ENCODE data around the gene NRL.
A peak's percentile ranks its signal among the peaks of the same experiment; 100 is the strongest.
"Not testable (repeated sequence)": the region's sequence is repeated elsewhere in the genome, so short reads cannot be mapped to it uniquely, and the experiment has no call there.

NRL gene

DNA sequence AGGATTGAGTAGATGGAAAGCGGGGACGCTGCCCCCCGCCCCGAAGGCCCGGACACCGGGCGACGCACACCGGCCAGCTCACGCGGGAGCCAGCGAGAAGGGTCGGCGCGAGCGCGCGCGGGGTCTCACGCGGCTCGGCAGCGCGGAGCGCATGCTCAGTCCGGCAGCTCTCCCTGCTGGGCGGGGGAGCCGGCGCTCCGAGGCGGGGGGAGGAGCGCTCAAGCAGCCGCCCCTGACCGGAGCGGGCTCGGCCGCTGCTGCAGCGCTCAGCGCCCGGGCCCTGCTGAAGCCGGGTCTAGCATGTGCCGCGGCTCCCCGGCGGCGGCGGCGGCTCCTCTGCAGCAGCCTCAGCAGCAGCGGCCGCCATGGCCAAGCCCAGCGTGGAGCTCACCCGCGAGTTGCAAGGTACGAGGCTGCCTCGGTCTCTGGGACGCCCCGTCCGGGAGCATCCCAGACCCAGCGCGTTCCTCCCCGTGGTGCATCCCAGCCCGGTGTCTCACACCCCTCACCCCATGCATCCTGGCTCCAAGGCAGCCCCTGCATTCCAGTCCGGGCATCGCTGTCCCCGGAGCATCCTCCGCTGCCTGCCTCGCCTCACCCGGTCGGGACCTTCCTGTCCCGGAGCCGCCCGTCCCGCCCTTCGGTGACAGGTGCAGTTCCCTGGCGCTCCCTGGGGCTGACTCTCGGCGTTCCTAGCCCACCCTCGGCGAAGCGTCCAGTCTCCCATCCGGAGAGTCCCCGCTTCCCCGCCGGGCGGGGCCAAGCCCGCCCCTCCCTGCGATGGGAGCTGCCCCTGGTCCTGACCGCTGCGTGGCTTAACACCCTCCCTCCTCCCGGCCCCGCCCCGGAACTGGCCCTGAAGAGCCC is 62.7 kb downstream of the NRL start, which contains the start of gene CARMIL3:
TSS of gene CARMIL3 (plus strand) at position 221 of the 867 bp plus-strand sequence. CDS start at position 366, 145 bp downstream.
- peak; percentile 39 for DNase-seq (ENCODE audit: low read depth)

DNA sequence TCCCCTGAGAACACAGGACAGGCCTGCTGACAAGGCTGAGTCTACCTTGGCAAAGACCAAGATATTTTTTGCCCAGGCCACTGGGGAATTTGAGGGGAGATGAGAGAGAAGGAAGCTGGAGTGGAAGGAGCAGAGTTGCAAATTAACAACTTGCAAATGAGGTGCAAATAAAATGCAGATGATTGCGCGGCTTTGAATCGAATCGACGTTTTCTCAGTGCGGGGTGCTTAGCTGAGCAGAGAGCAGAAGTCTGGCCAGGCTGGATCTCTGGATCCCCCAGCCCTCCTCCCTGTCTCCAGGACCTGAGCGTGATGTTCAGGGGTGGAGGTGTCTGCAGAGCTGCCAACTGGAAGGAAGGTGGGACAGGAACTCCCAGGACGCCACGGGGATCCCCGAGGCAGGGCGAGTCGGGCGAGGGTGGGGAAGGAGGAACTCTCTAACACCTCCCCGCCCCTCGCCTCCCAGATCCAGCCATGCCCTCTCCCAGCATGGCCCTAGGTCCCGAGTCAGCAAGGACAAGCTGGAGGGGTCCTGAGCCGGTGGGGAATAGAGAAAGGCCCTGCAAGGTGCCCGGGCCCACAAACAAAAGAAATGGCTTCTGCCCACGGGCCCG is 63.5 kb downstream of the NRL start:
- DNase-seq (ENCODE audit: low read depth), result no peak

DNA sequence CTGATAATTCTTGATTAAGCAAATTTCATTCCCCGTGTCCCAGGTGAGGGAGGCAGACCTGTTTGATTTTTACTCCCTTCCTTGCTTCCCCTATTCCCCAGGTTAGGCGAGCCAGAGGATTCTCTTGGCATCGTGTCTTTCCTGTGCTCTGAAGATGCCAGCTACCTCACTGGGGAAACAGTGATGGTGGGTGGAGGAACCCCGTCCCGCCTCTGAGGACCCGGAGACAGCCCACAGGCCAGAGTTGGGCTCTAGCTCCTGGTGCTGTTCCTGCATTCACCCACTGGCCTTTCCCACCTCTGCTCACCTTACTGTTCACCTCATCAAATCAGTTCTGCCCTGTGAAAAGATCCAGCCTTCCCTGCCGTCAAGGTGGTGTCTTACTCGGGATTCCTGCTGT is 64.0 kb downstream of the NRL start:
- DNase-seq (ENCODE audit: low read depth), result not testable (repeated sequence)

DNA sequence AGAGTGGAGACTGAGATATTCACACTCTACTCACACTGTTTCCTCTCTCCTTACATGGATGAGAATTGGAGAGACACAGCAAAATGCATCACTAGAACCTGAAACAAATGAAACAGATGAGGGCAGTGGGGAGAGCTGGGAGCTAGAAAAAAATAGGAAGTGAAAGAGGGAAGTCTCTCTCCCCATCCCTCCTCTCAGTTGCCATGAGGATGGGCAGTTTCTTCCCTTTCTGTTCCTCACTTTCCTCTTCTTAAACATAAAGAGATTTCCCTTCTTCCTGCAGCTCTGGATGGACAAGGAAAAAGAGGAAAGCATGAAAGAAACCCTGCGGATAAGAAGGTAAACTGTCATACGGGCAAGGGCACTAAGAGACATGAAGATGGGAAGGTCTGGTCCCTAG is 65.7 kb downstream of the NRL start:
- not testable (repeated sequence) for DNase-seq (ENCODE audit: low read depth)

DNA sequence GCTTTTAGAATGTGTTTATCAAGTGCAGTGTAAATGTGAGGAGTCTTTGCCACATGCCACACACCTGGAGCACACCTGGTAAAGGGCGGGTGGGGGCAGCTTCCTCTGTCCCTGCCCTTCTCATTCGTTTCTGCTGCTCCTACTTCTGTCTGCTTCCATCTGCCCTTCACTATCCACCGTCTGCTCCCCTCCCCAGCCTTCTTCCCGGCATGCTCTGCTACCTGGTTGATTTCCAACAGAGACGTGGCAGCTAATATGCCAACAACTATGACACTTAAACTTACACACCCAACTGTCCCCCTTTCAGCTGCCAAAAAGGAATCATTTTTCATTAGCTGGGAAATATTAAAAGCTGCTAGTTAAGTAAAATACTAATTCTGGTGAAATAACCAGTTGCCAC is 72.0 kb downstream of the NRL start:
- no peak for DNase-seq (ENCODE audit: low read depth)

DNA sequence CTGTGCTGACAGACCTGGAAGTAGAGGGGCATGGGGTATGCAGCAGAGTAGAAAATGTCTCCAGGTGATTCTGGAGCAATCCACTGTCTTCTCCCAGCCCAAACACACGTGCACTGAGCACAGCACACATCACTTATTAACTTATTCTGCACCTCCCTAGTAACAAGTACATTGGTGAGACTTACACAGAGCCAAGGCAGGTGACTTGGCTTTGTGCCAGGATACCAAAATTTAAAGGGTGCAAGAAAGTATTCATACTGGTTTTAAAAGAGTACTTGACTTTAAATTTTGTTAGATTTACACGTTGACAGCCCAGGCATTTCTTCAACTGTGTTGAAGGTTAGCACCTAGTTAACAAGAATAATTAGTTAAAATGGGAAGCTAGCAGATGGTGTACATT is 74.1 kb downstream of the NRL start:
- no peak for DNase-seq (ENCODE audit: low read depth)

DNA sequence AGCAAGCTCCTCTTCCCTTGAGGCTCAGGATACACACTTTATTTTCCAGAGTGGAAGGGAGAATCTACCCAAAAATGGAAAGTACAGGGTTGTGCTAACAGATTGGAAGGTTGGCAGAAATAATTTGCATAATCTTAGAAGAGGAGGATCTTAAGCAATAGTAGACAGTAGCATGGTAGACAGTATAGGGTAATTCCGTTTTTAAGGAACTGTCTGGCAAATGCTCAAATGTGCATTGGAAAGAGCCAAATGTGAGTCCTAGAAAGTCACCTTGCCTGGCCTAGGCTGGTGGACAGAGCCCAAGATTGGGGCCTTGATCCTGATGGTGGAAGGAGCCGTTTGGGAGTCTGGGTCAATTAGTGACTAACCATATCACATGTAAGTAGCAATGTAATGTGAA is 76.1 kb downstream of the NRL start:
- DNase-seq (ENCODE audit: low read depth), result no peak

DNA sequence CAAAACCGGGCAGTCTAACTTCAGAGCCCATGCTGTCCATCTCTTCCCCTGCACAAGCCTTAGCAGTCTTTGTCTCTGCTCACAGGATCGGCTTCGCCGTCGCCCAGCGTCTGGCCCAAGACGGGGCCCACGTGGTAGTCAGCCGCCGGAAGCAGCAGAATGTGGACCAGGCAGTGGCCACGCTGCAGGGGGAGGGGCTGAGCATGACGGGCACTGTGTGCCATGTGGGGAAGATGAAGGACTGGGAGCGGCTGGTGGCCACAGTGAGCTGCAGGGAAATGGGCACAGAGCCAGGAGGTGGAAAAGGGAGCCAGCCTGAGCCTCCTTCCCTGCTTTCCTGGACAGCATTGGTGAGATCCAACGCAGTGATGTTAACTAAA is 77.1 kb downstream of the NRL start:
- DNase-seq (ENCODE audit: low read depth), result no peak

DNA sequence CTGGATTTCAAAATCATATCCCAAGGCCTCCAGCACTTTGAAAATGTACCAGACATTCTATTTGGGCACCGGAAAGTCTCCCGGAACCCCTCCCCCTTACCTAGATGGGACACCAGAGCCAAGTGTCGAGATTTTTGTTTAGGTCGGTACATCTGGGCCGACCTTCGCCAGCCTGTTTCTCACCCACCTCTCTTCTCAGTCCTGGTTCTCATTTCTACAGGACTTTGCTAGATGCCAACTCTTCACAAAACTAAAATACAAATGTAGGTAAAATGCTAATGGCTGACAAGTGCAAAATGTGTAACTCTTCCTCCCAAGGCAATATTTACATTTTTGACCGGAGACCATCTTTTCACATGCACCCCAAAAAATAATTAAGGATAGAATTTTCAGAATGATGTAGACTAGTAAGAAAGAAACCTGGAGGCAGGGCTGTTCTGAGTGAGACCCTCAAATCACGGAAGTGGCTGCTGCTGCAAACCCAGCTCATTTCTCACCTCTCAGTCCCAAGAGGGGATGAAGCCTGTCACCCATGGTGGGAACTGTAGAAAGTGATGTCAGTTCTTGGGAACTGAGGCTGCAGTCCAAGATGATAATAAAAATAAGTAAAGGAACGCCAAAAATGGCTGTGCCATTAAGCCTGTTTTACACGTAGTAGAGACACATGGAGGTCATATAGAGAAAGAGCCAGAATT is 77.6 kb downstream of the NRL start:
- not testable (repeated sequence) for DNase-seq (ENCODE audit: low read depth)

DNA sequence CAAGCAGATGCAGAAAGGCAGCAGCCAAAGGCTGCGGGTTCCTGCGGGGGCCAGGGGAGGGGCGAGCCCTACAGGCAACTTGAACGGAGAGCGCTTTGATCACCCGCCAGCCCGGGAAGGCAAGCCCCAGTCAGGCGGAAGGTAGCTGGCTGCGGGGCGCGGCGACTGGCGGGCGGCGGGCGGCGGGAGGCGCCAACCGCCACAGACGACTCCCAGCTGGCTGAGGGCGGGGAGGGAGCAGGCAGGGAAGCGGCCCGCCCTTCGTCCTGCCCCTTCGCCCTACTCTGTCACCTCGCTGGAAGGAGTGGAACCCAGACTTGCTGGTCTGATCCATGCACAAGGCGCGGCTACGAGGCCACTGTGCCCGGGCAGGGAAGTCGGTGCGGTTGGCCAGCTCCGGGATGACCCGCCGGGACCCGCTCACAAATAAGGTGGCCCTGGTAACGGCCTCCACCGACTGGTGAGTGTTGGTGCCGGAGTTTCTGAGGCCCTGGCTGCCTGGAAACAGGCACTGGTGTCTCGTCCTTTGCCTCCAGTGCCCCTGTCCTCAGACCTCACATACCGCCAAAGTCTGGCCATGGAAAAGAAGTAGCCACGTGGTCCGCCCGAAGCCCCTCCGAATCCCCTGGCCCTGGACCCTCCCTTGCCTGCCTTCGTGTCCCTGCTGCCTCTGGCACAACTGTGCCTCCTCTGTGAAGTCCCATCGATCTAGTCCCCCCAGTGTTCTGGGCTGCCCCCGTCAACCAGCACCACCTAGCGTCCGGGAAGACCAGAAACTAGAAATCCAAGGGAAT is 78.4 kb downstream of the NRL start:
- DNase-seq (ENCODE audit: low read depth), result peak; percentile 36

DNA sequence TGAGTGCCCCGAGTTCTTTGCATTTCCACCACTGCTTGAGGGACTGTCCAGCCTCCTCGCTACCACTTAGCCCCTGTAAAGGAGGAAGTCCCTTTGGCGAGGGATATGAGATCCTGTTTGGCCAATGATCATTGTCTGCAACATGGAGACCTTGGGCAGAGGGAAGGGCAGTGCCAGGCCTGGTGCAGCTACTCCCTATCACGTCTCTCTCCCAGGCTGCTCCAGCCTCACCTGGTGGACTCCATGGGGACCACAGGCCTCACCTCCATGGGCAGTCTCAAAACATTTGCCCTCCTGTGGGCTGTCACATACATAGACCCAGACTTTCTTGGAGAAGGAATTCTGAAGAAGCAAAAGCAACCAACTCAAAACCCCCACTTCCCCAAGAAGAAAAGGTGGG is 79.0 kb downstream of the NRL start:
- not testable (repeated sequence) for DNase-seq (ENCODE audit: low read depth)

DNA sequence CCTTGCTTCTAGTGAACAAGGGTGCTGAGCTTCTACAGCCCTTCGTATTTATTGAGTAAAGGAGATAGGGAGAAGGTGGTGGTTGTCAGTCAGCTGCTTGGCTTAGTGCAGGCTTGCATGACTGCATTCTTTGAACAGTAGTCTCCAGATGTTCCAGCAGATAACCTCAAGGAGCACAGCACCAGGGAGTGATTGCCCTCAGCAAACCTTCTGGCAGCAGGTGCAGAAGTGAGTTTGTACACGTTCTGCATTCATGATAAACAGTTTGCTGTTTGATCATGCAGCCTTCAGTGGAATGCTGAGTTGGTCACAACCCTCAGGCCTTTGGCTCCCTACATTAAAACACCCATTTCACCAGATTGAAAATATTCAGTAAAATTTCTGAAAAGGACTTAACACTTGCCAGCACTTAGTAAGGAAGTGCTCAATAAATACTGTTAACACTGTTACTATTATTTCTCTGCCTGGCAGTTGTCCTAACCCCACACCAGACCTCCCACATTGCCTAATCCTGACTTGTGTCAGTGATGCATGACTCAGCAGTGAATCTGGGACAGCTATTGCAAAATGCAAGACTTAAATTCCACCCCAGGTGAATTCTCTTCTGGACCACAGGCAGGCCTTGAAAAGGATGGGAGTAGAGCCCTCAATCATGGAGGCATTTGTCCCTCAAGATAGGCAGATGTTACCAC is 81.9 kb downstream of the NRL start:
- no peak for DNase-seq (ENCODE audit: low read depth)

DNA sequence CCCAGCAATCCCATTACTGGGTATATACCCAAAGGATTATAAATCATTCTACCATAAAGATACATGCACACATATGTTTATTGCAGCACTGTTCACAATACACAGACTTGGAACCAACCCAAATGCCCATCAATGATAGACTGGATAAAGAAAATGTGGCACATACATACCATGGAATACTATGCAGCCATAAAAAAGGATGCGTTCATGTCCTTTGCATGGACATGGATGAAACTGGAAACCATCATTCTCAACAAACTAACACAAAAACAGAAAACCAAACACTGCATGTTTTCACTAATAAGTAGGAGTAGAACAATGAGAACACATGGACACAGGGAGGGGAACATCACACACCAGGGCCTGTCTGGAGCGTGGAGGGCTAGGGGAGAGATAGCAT is 83.4 kb downstream of the NRL start:
- DNase-seq (ENCODE audit: low read depth), result not testable (repeated sequence)

DNA sequence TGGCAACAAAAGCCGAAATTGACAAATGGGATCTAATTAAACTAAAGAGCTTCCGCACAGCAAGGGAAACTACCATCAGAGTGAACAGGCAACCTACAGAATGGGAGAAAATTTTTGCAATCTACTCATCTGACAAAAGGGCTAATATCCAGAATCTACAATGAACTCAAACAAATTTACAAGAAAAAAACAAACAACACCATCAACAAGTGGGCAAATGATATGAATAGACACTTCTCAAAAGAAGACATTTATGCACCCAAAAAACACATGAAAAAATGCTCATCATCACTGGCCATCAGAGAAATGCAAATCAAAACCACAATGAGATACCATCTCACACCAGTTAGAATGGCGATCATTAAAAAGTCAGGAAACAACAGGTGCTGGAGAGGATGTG is 85.1 kb downstream of the NRL start:
- not testable (repeated sequence) for DNase-seq (ENCODE audit: low read depth)

Data from stimulated activated CD4-positive, alpha-beta T cell treated with anti-CD3 and anti-CD28 coated beads, Interleukin-2, amount 100 ng/mL, for 4 hours (primary cell).